Osteoblast (primary cell): Measurements from ENCODE around the gene PALLD. TPM values are rescaled to one million over a fixed set of nuclear protein-coding genes. Genes with fewer than 3 reads are reported as not detected.

Experiments
- DNase-seq: peaks from one replicate; pipeline ENCODE4 v3.0.0; 2011; ENCODE audit warnings: low spot score, mixed read lengths; ENCODE audit not compliant: insufficient read length; ENCODE audit errors: missing footprints
- H2AFZ ChIP-seq: 2 replicates; pipeline ENCODE4 v1.6.0; 2011; ENCODE audit warnings: mild to moderate bottlenecking, low read length
- H3K27ac ChIP-seq: 2 replicates; pipeline ENCODE4 v1.5.1; 2011; ENCODE audit warnings: mild to moderate bottlenecking, low read depth, low read length, moderate library complexity
- H3K27me3 ChIP-seq: 2 replicates; pipeline ENCODE4 v1.6.0; 2012; ENCODE audit warnings: mild to moderate bottlenecking, control low read depth, inconsistent platforms, low read length, moderate library complexity; ENCODE audit not compliant: insufficient read depth
- H3K36me3 ChIP-seq: 2 replicates; pipeline ENCODE4 v1.5.1; 2011; ENCODE audit warnings: mild to moderate bottlenecking, low read length, control low read depth, moderate library complexity; ENCODE audit not compliant: insufficient read depth
- H3K4me1 ChIP-seq: 2 replicates; pipeline ENCODE4 v1.5.1; 2011; ENCODE audit warnings: mild to moderate bottlenecking, low read length, control low read depth, moderate library complexity; ENCODE audit not compliant: insufficient read depth
- H3K4me2 ChIP-seq: 2 replicates; pipeline ENCODE4 v1.6.0; 2011; ENCODE audit warnings: mild to moderate bottlenecking, low read length; ENCODE audit not compliant: insufficient read depth
- H3K4me3 ChIP-seq: fragments of 200-600 bp; sonication (generic); 3 replicates; pipeline ENCODE4 v1.5.1; 2012; ENCODE audit warnings: mild to moderate bottlenecking, low read length, inconsistent platforms; ENCODE audit not compliant: insufficient read depth
- H3K79me2 ChIP-seq: 2 replicates; pipeline ENCODE4 v1.6.0; 2012; ENCODE audit warnings: mild to moderate bottlenecking, low read length, control low read depth, inconsistent platforms; ENCODE audit not compliant: insufficient read depth
- H3K9me3 ChIP-seq: 2 replicates; pipeline ENCODE4 v1.5.1; 2011; ENCODE audit warnings: low read depth, low read length, control low read depth
- H4K20me1 ChIP-seq: 2 replicates; pipeline ENCODE4 v1.6.0; 2012; ENCODE audit warnings: mild to moderate bottlenecking, low read length, control low read depth; ENCODE audit not compliant: insufficient read depth
- CTCF ChIP-seq: IDR thresholded peaks from 2 replicates; pipeline ENCODE4 v1.5.1; 2011; ENCODE audit warnings: mild to moderate bottlenecking, low read depth, low read length, moderate library complexity; ENCODE audit errors: extremely low read depth
- total RNA-seq: library from RNA; depleted of rRNA; stranded (reverse); fragments of >200 nt; gene quantifications from 2 replicates; pipeline ENCODE4 v1.2.3, GENCODE V29; 2012

The PALLD gene
- total RNA-seq, 1 donor, result 244 TPM

DNA sequence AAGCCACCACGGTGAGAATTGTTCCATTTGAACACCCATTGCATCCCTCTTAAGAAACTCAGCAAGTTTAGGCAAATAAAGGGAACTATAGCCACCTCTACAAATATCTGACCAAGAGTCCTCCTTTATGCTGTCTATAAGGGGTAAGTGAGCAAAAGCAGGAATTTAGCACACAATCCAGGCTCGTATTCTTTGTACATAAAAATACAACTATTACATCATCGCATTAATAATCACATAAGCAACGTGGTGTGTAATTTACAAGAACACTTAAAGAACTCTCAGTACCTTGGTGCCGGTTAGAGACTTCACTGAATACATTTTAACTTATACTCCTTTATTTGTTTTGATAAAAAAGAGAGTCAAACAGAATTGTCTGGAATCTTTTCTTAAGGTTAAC lies 38.8 kb downstream of the PALLD start:
- Histone ChIP-seq H4K20me1 (no peaks in the 10 kb centered on the region), H3K36me3 (no peaks in the 10 kb centered on the region), H3K27ac (peak overlapping the region; percentile 45), H2AFZ (peak overlapping the region; percentile 93), H3K79me2 (no peaks in the 10 kb centered on the region), H3K9me3 (no peaks in the 10 kb centered on the region), H3K27me3 (no peaks in the 10 kb centered on the region), H3K4me3 (peak overlapping the region; percentile 51), H3K4me2 (peak overlapping the region; percentile 82), H3K4me1 (peaks cover 12% of the 10 kb centered on the region)
- no peak for TF ChIP-seq CTCF
- no peak for DNase-seq

- Histone ChIP-seq H3K4me3 (peak overlapping the region; percentile 51), H3K79me2 (no peaks in the 10 kb centered on the region), H3K4me2 (peak overlapping the region; percentile 82), H3K27me3 (no peaks in the 10 kb centered on the region), H3K36me3 (no peaks in the 10 kb centered on the region), H3K27ac (peak overlapping the region; percentile 45), H2AFZ (peak overlapping the region; percentile 93), H3K4me1 (peaks cover 19% of the 10 kb centered on the region), H3K9me3 (no peaks in the 10 kb centered on the region), H4K20me1 (no peaks in the 10 kb centered on the region)
- no peak for DNase-seq
- no peak for TF ChIP-seq CTCF
Measured at GRCh38 chr4:168536448-168536847, 39.6 kb downstream of the PALLD start.

DNA sequence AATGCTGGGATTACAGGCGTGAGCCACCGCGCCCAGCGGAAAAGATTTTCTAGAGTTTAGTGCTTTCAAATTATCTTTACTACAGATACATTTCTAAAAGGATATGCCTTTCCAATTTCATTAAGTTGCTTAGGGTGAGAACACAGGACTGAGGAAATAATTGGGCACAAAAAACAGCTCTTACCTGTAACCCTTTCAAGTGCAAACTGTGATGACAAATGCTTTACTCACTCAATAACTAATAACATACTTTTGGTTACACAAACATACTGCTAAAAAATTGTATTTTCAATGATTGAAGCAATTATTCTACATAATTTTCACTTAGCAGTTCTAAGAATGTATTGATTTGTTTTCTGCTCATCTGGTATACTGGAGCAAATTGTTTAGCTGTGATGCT lies 40.2 kb downstream of the PALLD start:
- Histone ChIP-seq H3K4me2 (no peak overlapping the region), H3K36me3 (no peaks in the 10 kb centered on the region), H4K20me1 (no peaks in the 10 kb centered on the region), H3K27me3 (no peaks in the 10 kb centered on the region), H3K9me3 (no peaks in the 10 kb centered on the region), H2AFZ (no peak overlapping the region), H3K4me3 (no peak overlapping the region), H3K27ac (no peak overlapping the region), H3K4me1 (peaks cover 25% of the 10 kb centered on the region), H3K79me2 (no peaks in the 10 kb centered on the region)
- no peak for DNase-seq
- TF ChIP-seq CTCF, result no peak

GRCh38 chr4:168537571-168537970 lies 40.7 kb downstream of the PALLD start:
- no peak for TF ChIP-seq CTCF
- H3K79me2 ChIP-seq, result no peaks in the 10 kb centered on the region
- no peak overlapping the region for H3K4me2 ChIP-seq
- no peak overlapping the region for H3K27ac ChIP-seq
- peak overlapping the region; percentile 37 for H2AFZ ChIP-seq
- H3K36me3 ChIP-seq, result no peaks in the 10 kb centered on the region
- H3K9me3 ChIP-seq, result no peaks in the 10 kb centered on the region
- DNase-seq, result no peak
- no peak overlapping the region for H3K4me3 ChIP-seq
- H3K4me1 ChIP-seq, result peaks cover 26% of the 10 kb centered on the region
- H4K20me1 ChIP-seq, result no peaks in the 10 kb centered on the region
- no peaks in the 10 kb centered on the region for H3K27me3 ChIP-seq
